Prostate gland (tissue), 2 donors: ENCODE data around the gene CD3E. TPM values are rescaled to one million over a fixed set of nuclear protein-coding genes. Genes with fewer than 3 reads are reported as not detected.
A peak's percentile ranks its signal among the peaks of the same experiment; 100 is the strongest.

Experiments used
- DNase-seq: peaks from one replicate; pipeline ENCODE4 v3.0.0-alpha.2; 2019; ENCODE audit warnings: low spot score
- H3K27ac ChIP-seq, 2 donors: fragments of 200-600 bp; sonication (generic); 2 replicates each; pipeline ENCODE4 v1.5.1; 2017 to 2019
- H3K27me3 ChIP-seq: fragments of 200-600 bp; sonication (generic); replicated peaks from 2 replicates; pipeline ENCODE4 v1.5.1; 2019; ENCODE audit not compliant: insufficient read depth
- H3K36me3 ChIP-seq, 2 donors: fragments of 200-600 bp; sonication (generic); 1 replicate in 1 of 2; 2 replicates in 1 of 2; pipeline versions ENCODE4 v1.5.1 to v1.8.1; 2017 to 2019
- H3K4me1 ChIP-seq: fragments of 200-600 bp; sonication (generic); replicated peaks from 2 replicates; pipeline ENCODE4 v1.5.1; 2019
- H3K4me3 ChIP-seq, 2 donors: fragments of 200-600 bp; sonication (generic); 2 replicates each; pipeline ENCODE4 v1.5.1; 2017 to 2019
- H3K9me3 ChIP-seq: fragments of 200-600 bp; sonication (generic); 2 replicates; pipeline ENCODE4 v1.5.1; 2017
- CTCF ChIP-seq, 4 experiments: fragments of 200-600 bp in 2 of 4; fragments of 450-650 bp in 2 of 4; sonication (generic) in 2 of 4; IDR thresholded peaks; 1 replicate in 3 of 4; 2 replicates in 1 of 4; pipeline ENCODE4 v1.5.1; 2016 to 2019; ENCODE audit warnings: antibody characterized with exemption in 4 of 4, mild to moderate bottlenecking in 2 of 4, moderate library complexity in 2 of 4
- POLR2A ChIP-seq: fragments of 450-650 bp; IDR thresholded peaks from one replicate; pipeline ENCODE4 v1.6.1; 2016; ENCODE audit warnings: antibody characterized with exemption, mild to moderate bottlenecking
- POLR2AphosphoS5 ChIP-seq: sonication (generic); formaldehyde crosslinking; IDR thresholded peaks from one replicate; pipeline ENCODE4 v1.6.1; 2017; ENCODE audit warnings: antibody characterized with exemption
- WGBS: methylation state at CpG from one replicate; pipeline ENCODE4 v1.1.5; 2018; 5-methylcytosine and 5-hydroxymethylcytosine counted together
- intact Hi-C: fragments of 100-400 bp; cut with DNase I; formaldehyde crosslinking; loops from one replicate; pipeline ENCODE4 v1.14.2; 2022
- total RNA-seq, 2 donors: library from RNA; depleted of rRNA; stranded (reverse); fragments of >200 nt; gene quantifications; one replicate each; pipeline ENCODE4 v1.1.0, GENCODE V29; 2016

The CD3E gene
- 1 to 10 TPM; 2.8 to 4.6 TPM for total RNA-seq

DNA sequence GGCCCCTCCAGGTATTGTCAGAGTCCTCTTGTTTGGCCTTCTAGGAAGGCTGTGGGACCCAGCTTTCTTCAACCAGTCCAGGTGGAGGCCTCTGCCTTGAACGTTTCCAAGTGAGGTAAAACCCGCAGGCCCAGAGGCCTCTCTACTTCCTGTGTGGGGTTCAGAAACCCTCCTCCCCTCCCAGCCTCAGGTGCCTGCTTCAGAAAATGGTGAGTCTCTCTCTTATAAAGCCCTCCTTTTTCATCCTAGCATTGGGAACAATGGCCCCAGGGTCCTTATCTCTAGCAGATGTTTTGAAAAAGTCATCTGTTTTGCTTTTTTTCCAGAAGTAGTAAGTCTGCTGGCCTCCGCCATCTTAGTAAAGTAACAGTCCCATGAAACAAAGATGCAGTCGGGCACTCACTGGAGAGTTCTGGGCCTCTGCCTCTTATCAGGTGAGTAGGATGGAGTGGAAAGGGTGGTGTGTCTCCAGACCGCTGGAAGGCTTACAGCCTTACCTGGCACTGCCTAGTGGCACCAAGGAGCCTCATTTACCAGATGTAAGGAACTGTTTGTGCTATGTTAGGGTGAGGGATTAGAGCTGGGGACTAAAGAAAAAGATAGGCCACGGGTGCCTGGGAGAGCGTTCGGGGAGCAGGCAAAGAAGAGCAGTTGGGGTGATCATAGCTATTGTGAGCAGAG is at the start of gene CD3E:
Gene CD3E (plus strand): TSS at position 163 of the 681 bp plus-strand sequence. CDS start 223 bp downstream, at position 386.
- TF ChIP-seq CTCF (IDR thresholded peaks at IDR 0.05), result no peak
- TF ChIP-seq POLR2AphosphoS5, result no peak
- no peak for TF ChIP-seq POLR2A
- Histone ChIP-seq H3K36me3 (no peaks in the 10 kb centered on the region), H3K4me1 (no peaks in the 10 kb centered on the region), H3K4me3 (no peak within 1 kb of the TSS), H3K9me3 (no peaks in the 10 kb centered on the region), H3K27me3 (no peaks in the 10 kb centered on the region), H3K27ac (no peak within 1 kb of the TSS)
- intact Hi-C loops, result no loop called here
- no peak for DNase-seq
- WGBS, result 79% methylated on average over 8 of the region's 8 CpGs

DNA sequence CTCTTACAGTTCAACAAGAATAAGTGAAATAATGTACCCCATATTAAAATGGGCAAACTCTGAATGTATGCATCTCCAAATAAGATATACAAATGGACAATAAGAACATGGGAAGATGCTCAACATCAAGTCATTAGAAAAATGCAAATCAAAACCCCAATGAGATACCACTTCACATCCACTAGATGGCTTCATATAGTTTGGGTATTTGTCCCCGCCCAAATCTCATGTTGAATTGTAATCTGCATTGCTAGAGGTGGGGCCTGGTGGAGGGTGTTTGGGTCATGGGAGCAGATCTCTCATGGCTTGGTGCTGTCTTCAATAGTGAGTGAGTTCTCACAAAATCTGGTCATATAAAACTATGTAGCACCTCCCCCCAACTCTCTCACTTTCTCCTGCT is 46.1 kb upstream of the CD3E start:
- TF ChIP-seq POLR2AphosphoS5, result no peak
- no peak for TF ChIP-seq POLR2A
- peak in 1 of 4 experiments; percentile 40 for TF ChIP-seq CTCF (IDR thresholded peaks at IDR 0.05)
- no peaks in the 10 kb centered on the region for H3K4me1 ChIP-seq
- WGBS, result 0% methylated on average over 1 of the region's 1 CpG

DNA sequence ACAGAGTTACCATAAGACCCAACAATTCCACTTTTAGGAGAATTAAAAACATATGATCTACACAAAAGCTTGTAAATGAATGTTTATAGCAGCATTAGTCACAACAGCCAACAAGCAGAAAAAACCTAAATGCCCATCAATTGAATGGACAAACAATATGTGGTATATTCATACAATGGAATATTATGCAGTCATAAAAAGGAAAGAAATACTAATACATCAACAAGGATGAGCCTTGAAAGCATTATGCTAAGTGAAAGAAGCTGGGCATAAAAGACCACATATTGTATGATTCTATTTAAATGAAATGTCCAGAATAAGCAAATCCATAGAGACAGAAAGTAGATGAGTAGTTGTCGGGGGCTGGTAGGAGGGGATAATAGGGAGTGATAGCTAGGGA is 45.4 kb upstream of the CD3E start:
- no peak for TF ChIP-seq POLR2A
- no peak for TF ChIP-seq POLR2AphosphoS5
- no peak for TF ChIP-seq CTCF (IDR thresholded peaks at IDR 0.05)
- H3K27ac ChIP-seq, result no peak overlapping the region
- no peak overlapping the region for H3K4me3 ChIP-seq
- DNase-seq, result no peak
- no peaks in the 10 kb centered on the region for H3K9me3 ChIP-seq
- H3K4me1 ChIP-seq, result no peaks in the 10 kb centered on the region
- no peaks in the 10 kb centered on the region for H3K36me3 ChIP-seq
- WGBS, result 97% methylated on average over 1 of the region's 1 CpG
- no peaks in the 10 kb centered on the region for H3K27me3 ChIP-seq
- intact Hi-C loops, result no loop called here

More for the DNA sequence above, 46.1 kb upstream of the CD3E start:
- H3K27ac ChIP-seq, result no peak overlapping the region
- no peak for DNase-seq
- no peaks in the 10 kb centered on the region for H3K27me3 ChIP-seq
- H3K9me3 ChIP-seq, result no peaks in the 10 kb centered on the region
- intact Hi-C loops, result no loop called here
- H3K36me3 ChIP-seq, result no peaks in the 10 kb centered on the region
- no peak overlapping the region for H3K4me3 ChIP-seq

DNA sequence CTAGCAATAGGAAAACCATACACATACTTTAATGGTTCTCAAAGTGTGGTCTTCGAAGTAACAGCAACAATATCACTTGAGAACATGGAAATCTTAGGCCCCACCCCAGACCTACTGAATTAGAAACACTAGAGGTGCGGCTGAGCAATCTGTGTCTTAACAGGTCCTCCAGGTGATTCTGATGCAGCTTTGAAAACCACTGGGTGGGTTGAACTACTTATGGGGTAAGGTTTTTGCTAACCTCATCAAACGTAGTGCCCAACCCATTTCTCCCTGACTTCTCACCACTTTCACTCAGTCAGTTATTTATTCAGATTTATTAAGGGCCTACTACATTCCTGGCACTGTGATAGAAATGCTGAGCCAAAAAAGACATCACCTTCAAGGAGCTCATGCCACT is 44.2 kb upstream of the CD3E start:
- TF ChIP-seq POLR2A (no peak), CTCF (IDR thresholded peaks at IDR 0.05) (no peak), POLR2AphosphoS5 (no peak)
- H3K9me3 ChIP-seq, result no peaks in the 10 kb centered on the region
- H3K36me3 ChIP-seq, result no peaks in the 10 kb centered on the region
- H3K27me3 ChIP-seq, result no peaks in the 10 kb centered on the region
- 57% methylated on average over 3 of the region's 3 CpGs for WGBS
- DNase-seq, result no peak
- intact Hi-C loops, result no loop called here
- no peak overlapping the region for H3K4me3 ChIP-seq
- no peaks in the 10 kb centered on the region for H3K4me1 ChIP-seq
- H3K27ac ChIP-seq, result no peak overlapping the region

- no peaks in the 10 kb centered on the region for H3K9me3 ChIP-seq
- intact Hi-C loops, result no loop called here
- no peaks in the 10 kb centered on the region for H3K36me3 ChIP-seq
- no peak for DNase-seq
- H3K27ac ChIP-seq, result peak overlapping the region; percentile 84 to 90
- H3K4me1 ChIP-seq, result no peaks in the 10 kb centered on the region
- WGBS, result 28% methylated on average over 4 of the region's 4 CpGs
- peak overlapping the region; percentile 42 to 51 for H3K4me3 ChIP-seq
- TF ChIP-seq POLR2AphosphoS5 (no peak), POLR2A (peak; percentile 14)
- no peaks in the 10 kb centered on the region for H3K27me3 ChIP-seq
These were observed 41.4 kb upstream of the CD3E start for GRCh38 chr11:118263112-118263511.
